Nephron progenitor cell (in vitro differentiated cells): ENCODE results near the gene HIKESHI.

Experiments
- DNase-seq: peaks from one replicate; pipeline ENCODE4 v3.0.0; 2021
- H3K27ac Mint-ChIP-seq: 2 replicates; pipeline ENCODE4 v1.8.0; 2021; ENCODE audit warnings: mild to moderate bottlenecking, moderate library complexity, mixed read lengths
- H3K27me3 Mint-ChIP-seq: 2 replicates; pipeline ENCODE4 v1.8.0; 2021; ENCODE audit warnings: mild to moderate bottlenecking, low read depth, mixed read lengths; ENCODE audit not compliant: poor library complexity
- H3K36me3 Mint-ChIP-seq: 2 replicates; pipeline ENCODE4 v1.8.0; 2021; ENCODE audit warnings: low read depth, mixed read lengths
- H3K4me1 Mint-ChIP-seq: 2 replicates; pipeline ENCODE4 v1.8.0; 2021; ENCODE audit warnings: mixed read lengths
- H3K4me3 Mint-ChIP-seq: 2 replicates; pipeline ENCODE4 v1.8.0; 2021; ENCODE audit warnings: mild to moderate bottlenecking, moderate library complexity, mixed read lengths
- H3K9me3 Mint-ChIP-seq: 2 replicates; pipeline ENCODE4 v1.8.0; 2021; ENCODE audit warnings: mild to moderate bottlenecking, moderate library complexity, mixed read lengths
- TF ChIP-seq, protein P1 (sequence below): fragments of 200-600 bp; sonication (generic); IDR thresholded peaks from 2 replicates; pipeline ENCODE4 v1.5.0; 2021; ENCODE audit warnings: antibody characterized with exemption

HIKESHI gene

GRCh38 chr11:86261328-86261727 is 40.7 kb upstream of the HIKESHI start:
- Mint-ChIP-seq H3K27ac (no peak overlapping the region), H3K4me1 (no peaks in the 10 kb centered on the region), H3K36me3 (peaks cover 81% of the 10 kb centered on the region), H3K9me3 (peaks cover 7% of the 10 kb centered on the region), H3K4me3 (no peak overlapping the region), H3K27me3 (no peaks in the 10 kb centered on the region)
- TF ChIP-seq, protein P1, sequence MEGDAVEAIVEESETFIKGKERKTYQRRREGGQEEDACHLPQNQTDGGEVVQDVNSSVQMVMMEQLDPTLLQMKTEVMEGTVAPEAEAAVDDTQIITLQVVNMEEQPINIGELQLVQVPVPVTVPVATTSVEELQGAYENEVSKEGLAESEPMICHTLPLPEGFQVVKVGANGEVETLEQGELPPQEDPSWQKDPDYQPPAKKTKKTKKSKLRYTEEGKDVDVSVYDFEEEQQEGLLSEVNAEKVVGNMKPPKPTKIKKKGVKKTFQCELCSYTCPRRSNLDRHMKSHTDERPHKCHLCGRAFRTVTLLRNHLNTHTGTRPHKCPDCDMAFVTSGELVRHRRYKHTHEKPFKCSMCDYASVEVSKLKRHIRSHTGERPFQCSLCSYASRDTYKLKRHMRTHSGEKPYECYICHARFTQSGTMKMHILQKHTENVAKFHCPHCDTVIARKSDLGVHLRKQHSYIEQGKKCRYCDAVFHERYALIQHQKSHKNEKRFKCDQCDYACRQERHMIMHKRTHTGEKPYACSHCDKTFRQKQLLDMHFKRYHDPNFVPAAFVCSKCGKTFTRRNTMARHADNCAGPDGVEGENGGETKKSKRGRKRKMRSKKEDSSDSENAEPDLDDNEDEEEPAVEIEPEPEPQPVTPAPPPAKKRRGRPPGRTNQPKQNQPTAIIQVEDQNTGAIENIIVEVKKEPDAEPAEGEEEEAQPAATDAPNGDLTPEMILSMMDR: no peak
- no peak for DNase-seq

DNA sequence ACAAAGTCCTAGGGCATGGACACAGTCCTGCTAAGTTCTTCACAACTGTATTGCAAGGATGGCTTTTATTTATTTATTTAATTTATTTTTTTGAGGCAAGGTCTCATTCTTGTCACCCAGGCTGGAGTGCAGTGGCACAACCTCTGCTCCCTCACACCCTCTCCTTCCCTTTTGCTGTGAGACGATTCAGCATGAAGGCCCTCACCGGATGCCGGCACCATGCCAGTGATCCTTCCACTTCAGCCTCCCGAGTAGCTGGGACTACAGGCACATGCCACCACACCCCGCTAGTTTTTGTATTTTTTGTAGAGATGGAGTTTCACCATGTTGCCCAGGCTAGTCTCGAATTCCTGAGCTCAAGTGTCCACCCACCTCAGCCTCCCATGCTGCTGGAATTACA is 39.7 kb upstream of the HIKESHI start:
- no peaks in the 10 kb centered on the region for H3K4me1 Mint-ChIP-seq
- H3K27ac Mint-ChIP-seq: no peak overlapping the region
- H3K9me3 Mint-ChIP-seq: peaks cover 7% of the 10 kb centered on the region
- TF ChIP-seq, protein P1: no peak
- H3K27me3 Mint-ChIP-seq: no peaks in the 10 kb centered on the region
- H3K36me3 Mint-ChIP-seq: peaks cover 70% of the 10 kb centered on the region
- H3K4me3 Mint-ChIP-seq: no peak overlapping the region
- DNase-seq: no peak

DNA sequence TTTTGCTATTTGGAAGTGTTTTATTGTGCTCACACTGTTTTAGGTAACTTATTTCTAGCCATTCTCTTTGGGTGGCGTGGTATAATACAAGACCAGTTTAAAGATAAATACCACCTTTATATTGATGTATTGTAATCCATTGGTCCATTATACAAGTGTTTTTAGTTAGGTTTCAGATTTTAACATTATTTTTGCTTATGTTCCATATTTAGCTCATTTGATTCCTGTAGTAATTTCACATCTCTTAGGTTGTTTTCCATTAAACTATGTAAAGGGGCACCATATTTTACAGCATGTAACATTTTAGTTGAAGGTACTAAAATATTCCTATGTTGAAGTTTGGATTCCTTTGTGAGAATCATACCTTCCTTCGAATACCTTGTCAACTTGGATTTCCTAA is 37.4 kb upstream of the HIKESHI start:
- TF ChIP-seq, protein P1: no peak
- H3K9me3 Mint-ChIP-seq: peaks cover 7% of the 10 kb centered on the region
- no peaks in the 10 kb centered on the region for H3K4me1 Mint-ChIP-seq

DNA sequence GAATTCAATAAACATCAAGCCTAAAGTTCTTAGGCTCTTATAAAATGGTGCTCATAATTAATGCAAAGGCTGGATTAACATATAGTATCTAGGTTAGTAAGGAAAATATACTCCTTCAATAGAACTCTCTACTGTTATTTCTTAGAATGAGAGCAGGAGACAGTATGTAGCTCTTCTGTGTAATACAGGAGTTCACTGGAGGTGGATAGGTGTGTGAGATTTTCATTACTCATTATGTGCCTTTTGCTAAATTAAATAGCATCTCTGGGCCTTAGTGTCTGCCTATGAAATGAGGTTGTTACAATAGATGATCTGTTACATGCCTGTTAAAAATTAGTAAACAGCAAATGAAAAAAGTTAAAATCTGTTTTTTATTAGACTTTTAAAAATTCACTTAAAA is 36.8 kb upstream of the HIKESHI start:
- Mint-ChIP-seq H3K27ac (no peak overlapping the region), H3K27me3 (no peaks in the 10 kb centered on the region), H3K9me3 (peaks cover 7% of the 10 kb centered on the region), H3K4me3 (no peak overlapping the region), H3K36me3 (peaks cover 71% of the 10 kb centered on the region), H3K4me1 (no peaks in the 10 kb centered on the region)
- TF ChIP-seq, protein P1: no peak
- no peak for DNase-seq

More for the DNA sequence above, 37.4 kb upstream of the HIKESHI start:
- Mint-ChIP-seq H3K27me3 (no peaks in the 10 kb centered on the region), H3K27ac (no peak overlapping the region), H3K36me3 (peaks cover 71% of the 10 kb centered on the region), H3K4me3 (no peak overlapping the region)
- no peak for DNase-seq

DNA sequence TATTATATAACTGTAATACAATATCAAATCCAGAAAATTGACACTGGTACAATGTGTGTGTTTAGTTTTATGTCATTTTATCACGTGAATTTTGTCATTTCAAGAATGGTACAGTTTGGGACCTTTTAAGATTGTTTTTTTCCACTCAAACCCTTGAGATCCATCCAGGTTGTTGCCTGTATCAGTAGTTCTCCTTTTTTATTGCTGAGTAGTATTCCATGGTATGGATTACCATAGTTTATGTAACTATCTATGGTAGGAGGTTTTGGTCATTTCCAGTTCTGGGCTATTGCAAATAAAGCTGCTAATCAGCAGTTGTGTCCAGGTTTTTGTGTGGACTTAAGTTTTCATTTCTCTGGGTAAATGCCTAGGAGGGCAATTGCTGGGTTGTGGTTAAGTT is 32.4 kb upstream of the HIKESHI start:
- Mint-ChIP-seq H3K27me3 (no peaks in the 10 kb centered on the region), H3K4me1 (no peaks in the 10 kb centered on the region), H3K9me3 (no peaks in the 10 kb centered on the region), H3K4me3 (no peak overlapping the region), H3K36me3 (peaks cover 75% of the 10 kb centered on the region), H3K27ac (no peak overlapping the region)
- TF ChIP-seq, protein P1: no peak
- no peak for DNase-seq

- no peaks in the 10 kb centered on the region for H3K9me3 Mint-ChIP-seq
- TF ChIP-seq, protein P1: no peak
- no peak for DNase-seq
- no peak overlapping the region for H3K27ac Mint-ChIP-seq
- H3K36me3 Mint-ChIP-seq: peaks cover 86% of the 10 kb centered on the region
- H3K27me3 Mint-ChIP-seq: no peaks in the 10 kb centered on the region
- H3K4me3 Mint-ChIP-seq: no peak overlapping the region
- no peaks in the 10 kb centered on the region for H3K4me1 Mint-ChIP-seq
Observed at GRCh38 chr11:86274503-86274902, 27.5 kb upstream of the HIKESHI start.
